ENCODE data around the gene MYO18B. TPM values are rescaled to one million over a fixed set of nuclear protein-coding genes. Genes with fewer than 3 reads are reported as not detected.
A peak's percentile ranks its signal among the peaks of the same experiment; 100 is the strongest.

MYO18B gene
- total and polyA plus RNA-seq, 2 of the 4 experiments (the other 2 are of a cell fraction), result under 0.01 TPM; not detected in 1

- Histone ChIP-seq H3K9me3 (ENCODE audit: control insufficient read depth, insufficient read depth, low read length) (no peaks in the 10 kb centered on the region), H2BK20ac (ENCODE audit: low read depth, low read length) (peak overlapping the region; percentile 86), H3K36me3 (ENCODE audit: control insufficient read depth, insufficient read depth, low read length) (no peaks in the 10 kb centered on the region), H4K91ac (ENCODE audit: insufficient read depth, low read depth, low read length) (peak overlapping the region; percentile 77), H3K27me3 (ENCODE audit: control insufficient read depth, insufficient read depth, low read length) (no peaks in the 10 kb centered on the region), H2AK9ac (replicated peaks; ENCODE audit: low read depth, low read length, poor library complexity) (peak overlapping the region; percentile 62), H3K9me1 (ENCODE audit: insufficient read depth, low read length) (no peaks in the 10 kb centered on the region; the same call in 1 of the 2 replicates), H3K27ac (ENCODE audit: insufficient read depth, low read length) (peak overlapping the region; percentile 9; the same call in 1 of the 2 replicates), H3K56ac (ENCODE audit: extremely low read depth, insufficient read depth, low read length) (0 out of 2 replicates have a peak overlapping the region, but pooled peaks have one; percentile 29), H3K23ac (ENCODE audit: low read depth, low read length) (peak overlapping the region; percentile 68), H3K18ac (ENCODE audit: low read depth, low read length) (peak overlapping the region; percentile 69; the same call in 1 of the 2 replicates), H3K14ac (replicated peaks; ENCODE audit: low read depth, low read length) (peak overlapping the region; percentile 78), H3K4me3 (ENCODE audit: insufficient read depth, low read depth, low read length) (no peak overlapping the region), H3K9ac (ENCODE audit: low read depth, low read length) (no peak overlapping the region), H3K4me1 (ENCODE audit: control insufficient read depth, insufficient read depth, low read length) (peaks cover 4% of the 10 kb centered on the region), H4K8ac (ENCODE audit: low read depth in 2 of 2, low read length in 2 of 2) (peak overlapping the region; percentile 53 to 57; a peak in 2 of 4 replicates), H3K79me1 (ENCODE audit: low read depth in 1 of 2, low read length in 2 of 2) (no peaks in the 10 kb centered on the region), H3K4ac (ENCODE audit: low read depth, low read length) (peak overlapping the region; percentile 77), H2BK120ac (ENCODE audit: low read depth, low read length) (peak overlapping the region; percentile 90), H2BK15ac (ENCODE audit: low read depth, low read length) (peak overlapping the region; percentile 72; the same call in 1 of the 3 replicates), H4K5ac (ENCODE audit: low read depth, low read length) (peak overlapping the region; percentile 73; the same call in 1 of the 2 replicates), H2AK5ac (ENCODE audit: low read depth, low read length) (no peak overlapping the region), H2AFZ (replicated peaks; ENCODE audit: low read length, poor library complexity) (peak overlapping the region; percentile 78), H4K20me1 (ENCODE audit: insufficient read depth, low read length) (no peaks in the 10 kb centered on the region), H3K4me2 (ENCODE audit: low read depth, low read length) (no peak overlapping the region), H2BK5ac (ENCODE audit: low read depth, low read length, poor library complexity, severe bottlenecking) (peak overlapping the region; percentile 93)
- ATAC-seq (ENCODE audit: low read depth) (peak; percentile 73), DNase-seq (peak; percentile 88)
- ChIA-PET CTCF (no interaction called here), POLR2A (ENCODE audit: unreplicated experiment) (interaction anchor here (0.6 kb wide), 1 partner anchor 178 kb away, joined by 5 read pairs; no protein-coding TSS in a partner anchor)
- WGBS, 2 experiments (ENCODE audit: extremely low coverage in 2 of 2, insufficient read length in 1 of 2), result 40% methylated on average over 1 of the region's 8 CpGs; no CpG with 5 or more reads in 1 of the 2 experiments
- dilution Hi-C loops (cut with HindIII; ENCODE audit: low sequenced_read_pairs, unreplicated experiment) (no loop called here), in situ Hi-C loops (cut with MboI; ENCODE audit: low sequenced_read_pairs) (no loop called here), intact Hi-C loops (cut with micrococcal nuclease) (no loop called here)
- peak; percentile 82 for TF ChIP-seq CEBPB (IDR thresholded peaks at IDR 0.05; ENCODE audit: low read depth, low read length)
- peak; percentile 67 for TF ChIP-seq RCOR1 (IDR thresholded peaks at IDR 0.05; ENCODE audit: insufficient replicate concordance, low read length)
- no peak for TF ChIP-seq NFE2L2 (IDR thresholded peaks at IDR 0.05; ENCODE audit: low read depth, low read length)
- TF ChIP-seq MAFK (IDR thresholded peaks at IDR 0.05; ENCODE audit: low read depth, low read length), result 0 out of 2 replicates have a peak, but pooled peaks have one; percentile 0
- TF ChIP-seq FOS (IDR thresholded peaks at IDR 0.05; ENCODE audit: low read depth, low read length), result peak; percentile 67
- no TSS peak for BruUV-seq (replicated peaks)
Measured at GRCh38 chr22:25747245-25747944, 5.4 kb downstream of the MYO18B start.
